AG04449 (cell line): ENCODE data around the gene ARHGEF4.

Experiments
- CTCF ChIA-PET: fragments of 350-600 bp; formaldehyde crosslinking; extraction: SDS; loops from one replicate; lab custom pipeline; 2021; ENCODE audit warnings: antibody characterized with exemption; lab: Yijun Ruan, JAX
- POLR2A ChIA-PET: fragments of 400-600, 350-600 bp; formaldehyde crosslinking; extraction: SDS; loops from one replicate; lab custom pipeline; 2020; ENCODE audit warnings: antibody characterized with exemption, inconsistent platforms; lab: Yijun Ruan, JAX
- DNase-seq: peaks from one replicate; pipeline ENCODE4 v3.0.0-alpha.2; 2010; ENCODE audit warnings: low read depth, low spot score
- H3K4me3 ChIP-seq: 2 replicates; pipeline ENCODE4 v1.5.1; 2011; ENCODE audit warnings: low read depth, mild to moderate bottlenecking, control low read depth, low read length
- TF ChIP-seq, protein P1 (sequence below): IDR thresholded peaks from one replicate; pipeline ENCODE4 v1.5.1; 2011; ENCODE audit warnings: mild to moderate bottlenecking, moderate library complexity, low read length, control low read depth, inconsistent platforms; ENCODE audit not compliant: insufficient read depth; ENCODE audit errors: missing control alignments

Gene ARHGEF4

DNA sequence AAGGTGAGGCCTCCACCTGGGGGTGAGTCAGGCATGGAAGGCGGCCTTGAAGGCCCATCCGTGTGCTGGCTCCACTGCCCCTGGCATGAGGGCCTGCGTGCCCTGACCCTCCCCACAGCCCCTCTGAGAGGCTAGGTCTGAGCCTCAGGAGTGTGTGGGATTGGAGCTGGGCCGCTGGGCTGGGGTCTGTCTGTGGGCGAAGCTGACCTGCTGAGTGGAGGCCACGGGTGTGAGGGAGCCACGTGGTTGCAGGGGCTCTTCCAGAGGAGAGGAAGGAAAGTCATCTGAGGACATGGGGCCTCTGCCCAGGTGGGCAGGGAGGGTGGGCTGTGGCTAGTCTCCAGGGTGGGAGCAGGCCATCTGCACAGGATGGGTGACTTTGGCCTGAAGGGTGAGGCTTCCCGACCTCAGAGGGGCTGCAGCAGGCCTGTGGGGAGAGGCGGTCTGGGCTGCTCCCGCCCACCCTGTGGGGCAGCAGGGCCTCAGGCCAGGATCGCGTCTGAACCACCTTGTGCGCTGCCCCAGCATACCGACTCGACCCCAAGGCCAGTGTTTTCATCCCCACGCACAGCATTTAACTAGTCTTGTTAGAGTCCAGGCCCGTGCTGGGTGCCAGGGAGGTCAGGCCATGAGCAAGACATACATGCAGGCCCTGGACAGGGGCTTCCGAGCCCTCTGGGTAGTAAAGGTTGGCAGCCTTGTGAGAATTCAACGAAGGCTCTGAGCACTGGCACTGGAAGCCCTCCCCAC lies 11.2 kb downstream of the ARHGEF4 start:
- ChIA-PET CTCF (no interaction called here), POLR2A (no interaction called here)
- no peak overlapping the region for H3K4me3 ChIP-seq
- DNase-seq: no peak
- TF ChIP-seq, protein P1, sequence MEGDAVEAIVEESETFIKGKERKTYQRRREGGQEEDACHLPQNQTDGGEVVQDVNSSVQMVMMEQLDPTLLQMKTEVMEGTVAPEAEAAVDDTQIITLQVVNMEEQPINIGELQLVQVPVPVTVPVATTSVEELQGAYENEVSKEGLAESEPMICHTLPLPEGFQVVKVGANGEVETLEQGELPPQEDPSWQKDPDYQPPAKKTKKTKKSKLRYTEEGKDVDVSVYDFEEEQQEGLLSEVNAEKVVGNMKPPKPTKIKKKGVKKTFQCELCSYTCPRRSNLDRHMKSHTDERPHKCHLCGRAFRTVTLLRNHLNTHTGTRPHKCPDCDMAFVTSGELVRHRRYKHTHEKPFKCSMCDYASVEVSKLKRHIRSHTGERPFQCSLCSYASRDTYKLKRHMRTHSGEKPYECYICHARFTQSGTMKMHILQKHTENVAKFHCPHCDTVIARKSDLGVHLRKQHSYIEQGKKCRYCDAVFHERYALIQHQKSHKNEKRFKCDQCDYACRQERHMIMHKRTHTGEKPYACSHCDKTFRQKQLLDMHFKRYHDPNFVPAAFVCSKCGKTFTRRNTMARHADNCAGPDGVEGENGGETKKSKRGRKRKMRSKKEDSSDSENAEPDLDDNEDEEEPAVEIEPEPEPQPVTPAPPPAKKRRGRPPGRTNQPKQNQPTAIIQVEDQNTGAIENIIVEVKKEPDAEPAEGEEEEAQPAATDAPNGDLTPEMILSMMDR: no peak

DNA sequence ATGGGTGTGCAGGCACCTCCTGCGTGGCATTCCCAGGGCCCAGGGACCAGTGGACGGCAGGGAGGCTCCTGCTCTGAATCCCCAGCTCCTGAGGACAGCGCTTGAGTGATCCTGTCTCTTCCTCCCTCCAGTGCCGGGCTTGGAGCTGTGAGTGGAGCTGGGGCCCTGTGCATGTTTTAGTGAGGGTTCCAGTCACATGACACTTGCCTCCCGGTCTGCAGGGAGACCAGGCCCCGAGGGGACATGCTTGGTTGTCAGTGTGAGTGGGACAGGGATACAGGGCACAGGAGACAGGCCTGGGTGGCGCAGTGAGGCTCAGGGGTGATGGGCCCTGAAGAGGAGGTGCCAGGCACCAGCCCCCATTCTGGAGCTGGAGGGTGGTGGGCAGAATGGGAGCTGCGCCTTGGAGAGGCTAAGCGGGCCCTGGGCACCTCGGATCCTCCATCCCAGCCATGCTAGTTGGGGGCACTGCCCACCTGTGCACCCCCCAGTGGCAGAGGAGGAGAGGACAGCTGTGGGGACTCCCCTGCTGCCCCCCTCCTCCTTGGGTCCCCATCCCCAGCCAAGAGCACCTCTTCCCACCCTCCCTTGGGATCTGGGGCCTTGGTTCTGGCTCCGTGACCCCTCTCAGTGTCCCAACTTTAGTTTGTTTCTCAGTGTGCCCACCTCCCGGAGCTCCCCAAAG lies 12.0 kb downstream of the ARHGEF4 start:
- no peak for DNase-seq
- CTCF ChIA-PET: no interaction called here
- no peak overlapping the region for H3K4me3 ChIP-seq
- POLR2A ChIA-PET: no interaction called here
- TF ChIP-seq, protein P1: no peak

DNA sequence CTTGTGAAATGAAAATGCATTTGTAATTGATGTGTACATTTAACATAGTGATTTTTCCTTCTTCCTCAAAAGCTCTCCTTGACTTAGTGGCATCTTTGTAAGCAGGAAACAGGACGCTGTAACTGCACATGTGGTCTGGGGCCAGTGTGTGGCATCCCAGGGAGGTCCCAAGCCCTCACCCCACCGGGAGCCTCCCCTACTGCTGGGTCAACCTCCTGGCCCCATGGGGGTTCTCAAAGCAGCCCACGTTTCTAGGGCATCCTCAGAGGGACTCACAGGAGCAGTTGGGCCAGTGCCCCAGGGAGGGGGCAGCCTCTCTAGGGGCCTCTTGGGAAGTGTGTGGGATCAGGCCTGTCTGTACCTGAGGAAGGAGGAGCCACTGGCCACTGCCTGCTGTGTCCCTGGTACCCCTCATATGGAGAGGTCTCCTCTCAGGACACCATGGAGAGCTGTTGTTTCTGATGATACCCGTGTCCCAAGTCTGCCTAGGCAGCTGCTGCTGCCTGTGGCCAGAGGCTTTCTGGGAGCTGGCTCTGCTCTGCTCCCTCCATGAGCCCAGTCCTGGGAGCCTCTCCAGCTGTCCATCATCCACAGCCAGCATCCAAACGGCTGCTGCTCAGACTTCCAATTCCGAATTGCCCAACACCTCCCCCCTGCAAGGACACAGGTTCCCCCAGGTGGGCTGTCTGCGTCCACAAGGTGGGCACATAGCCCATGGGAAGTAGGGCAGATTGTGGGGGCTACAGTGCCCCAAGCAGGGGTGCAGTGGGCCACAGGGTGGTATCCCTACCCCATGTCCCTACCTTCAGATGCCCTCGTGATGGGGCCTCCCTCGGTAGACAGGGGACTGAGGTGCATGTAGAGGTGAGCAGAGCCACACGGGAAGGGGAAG lies 13.4 kb downstream of the ARHGEF4 start:
- DNase-seq: no peak
- TF ChIP-seq, protein P1: no peak
- ChIA-PET POLR2A (no interaction called here), CTCF (no interaction called here)
- no peak overlapping the region for H3K4me3 ChIP-seq

DNA sequence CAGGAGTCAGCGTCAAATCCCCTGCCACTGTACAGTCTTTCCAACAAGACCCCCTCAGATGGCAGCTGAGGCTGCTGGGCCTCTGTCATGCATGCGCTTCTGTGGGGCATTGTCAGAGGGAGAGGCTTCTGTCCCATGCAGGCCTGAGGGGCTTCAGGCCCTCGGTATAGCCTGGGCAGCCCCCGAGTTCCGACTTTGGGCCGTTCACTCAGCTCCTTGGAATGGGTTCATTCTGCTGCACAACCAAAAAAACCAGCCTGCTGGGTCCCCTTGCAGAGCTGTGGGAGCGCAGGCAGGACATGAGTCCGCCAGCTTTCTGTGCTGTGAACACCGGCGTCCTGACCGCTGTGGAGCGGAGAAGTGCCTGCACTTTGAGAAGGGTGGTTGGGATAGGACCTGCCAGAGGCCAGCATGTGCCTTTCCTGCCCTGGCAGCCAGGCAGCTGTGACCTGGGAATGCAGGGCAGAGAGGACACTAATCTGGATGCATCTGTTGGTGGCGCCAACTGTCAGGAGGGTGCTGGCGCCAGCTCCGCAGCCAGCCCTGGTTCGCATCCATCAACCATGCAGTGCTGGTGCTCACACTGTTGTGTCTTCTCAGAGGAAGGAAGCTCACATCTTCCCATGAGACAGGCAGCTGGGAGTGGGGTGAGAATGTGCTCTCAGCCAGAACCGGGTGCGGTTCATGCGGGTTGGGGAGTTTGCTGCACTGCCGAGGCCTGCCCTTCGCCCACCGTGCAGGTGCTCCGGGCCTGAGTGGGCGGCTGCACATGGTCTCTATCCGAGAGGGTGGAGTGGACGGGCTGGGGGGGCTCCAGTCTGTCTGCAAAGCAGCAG lies 14.3 kb downstream of the ARHGEF4 start:
- H3K4me3 ChIP-seq: no peak overlapping the region
- POLR2A ChIA-PET: no interaction called here
- CTCF ChIA-PET: no interaction called here
- no peak for DNase-seq
- TF ChIP-seq, protein P1: no peak

DNA sequence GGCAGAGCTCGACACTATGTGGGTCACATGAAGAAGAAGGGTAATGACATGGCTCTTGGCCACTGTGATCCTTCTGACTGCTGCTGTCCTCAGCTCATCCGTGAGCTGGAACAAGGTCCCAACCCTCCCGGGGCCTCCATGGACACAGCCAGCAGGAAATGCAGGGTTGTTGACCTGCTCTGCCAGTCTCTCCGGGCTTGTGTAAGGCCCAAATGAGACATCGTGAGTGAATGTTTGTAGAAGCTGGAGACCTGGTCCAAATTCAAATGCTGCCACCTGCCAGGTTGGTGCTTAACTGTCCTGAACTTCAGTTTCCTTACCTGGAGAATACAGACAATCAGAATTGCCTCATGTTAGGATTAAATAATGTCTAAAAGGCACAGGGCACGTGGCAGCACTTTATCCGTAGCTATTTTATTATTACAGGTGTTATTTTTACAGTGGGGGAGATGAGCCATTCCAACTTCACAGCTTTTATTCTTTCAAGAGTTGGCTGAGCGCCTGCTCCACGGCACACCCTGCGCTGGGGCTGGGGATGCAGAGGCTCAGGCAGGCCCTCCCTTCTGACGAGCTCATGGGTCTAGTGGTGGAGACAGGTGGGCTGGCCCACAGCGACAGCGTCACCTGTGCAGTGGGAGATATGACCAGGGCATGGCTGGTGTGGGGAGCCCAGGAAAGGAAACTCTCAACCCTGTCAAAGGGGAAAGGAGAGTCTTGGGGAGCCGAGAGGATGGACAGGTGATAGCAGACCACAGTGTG lies 15.1 kb downstream of the ARHGEF4 start:
- POLR2A ChIA-PET: no interaction called here
- H3K4me3 ChIP-seq: no peak overlapping the region
- DNase-seq: no peak
- TF ChIP-seq, protein P1: no peak
- CTCF ChIA-PET: no interaction called here
